Measurements from ENCODE around the gene MTCL1.

GRCh38 chr18:8675057-8675456, 30.3 kb upstream of the MTCL1 start:
- TF ChIP-seq NFIC (IDR thresholded peaks at IDR 0.05): no peak
- TF ChIP-seq TAF1 (IDR thresholded peaks at IDR 0.05; ENCODE audit: low read depth): no peak
- TF ChIP-seq CREB1 (IDR thresholded peaks at IDR 0.05; ENCODE audit: low read depth): no peak
- no peak for TF ChIP-seq EP300 (IDR thresholded peaks at IDR 0.05; ENCODE audit: borderline replicate concordance)
- TF ChIP-seq YY1 (IDR thresholded peaks at IDR 0.05; ENCODE audit: low read depth): no peak
- no peak for TF ChIP-seq RAD21 (IDR thresholded peaks at IDR 0.05; ENCODE audit: low read depth)
- no peak for TF ChIP-seq REST (IDR thresholded peaks at IDR 0.05; ENCODE audit: low read depth)
- no peak for TF ChIP-seq TEAD4 (IDR thresholded peaks at IDR 0.05)
- TF ChIP-seq TCF12 (IDR thresholded peaks at IDR 0.05; ENCODE audit: low read depth): no peak

Measured in Ishikawa (cell line).